Naive thymus-derived CD4-positive, alpha-beta T cell (primary cell): Measurements from ENCODE around the gene BUD31. TPM values are rescaled to one million over a fixed set of nuclear protein-coding genes. Genes with fewer than 3 reads are reported as not detected.

Experiments used
- polyA plus RNA-seq, 2 donors: library from polyadenylated mRNA; unstranded; fragments of 300-500 nt; fragmentation: Illumina TruSeq; gene quantifications; one replicate each; pipeline ENCODE4 v1.2.3, GENCODE V29; 2021
- total RNA-seq, 6 experiments: library from RNA in 5 of 6; stranded (reverse) in 5 of 6; gene quantifications; 1 replicate in 5 of 6; 2 replicates in 1 of 6; pipeline ENCODE4 v1.2.3 and lab custom pipeline; 2021 to 2026

The BUD31 gene
- total and polyA plus RNA-seq, 7 experiments from 2014 or later: 55.2 to 173 (median 134) TPM

Other genes starting within 250 kb of the BUD31 start
- not detected for gene KPNA7, start 200.9 kb upstream of the BUD31 start, total RNA-seq
- gene KPNA7, start 200.9 kb upstream of the BUD31 start, polyA plus RNA-seq: not detected
- not detected for gene MYH16, start 136.1 kb upstream of the BUD31 start, total RNA-seq
- gene MYH16, start 136.1 kb upstream of the BUD31 start, polyA plus RNA-seq: not detected
- gene ARPC1A, start 83.1 kb upstream of the BUD31 start, total RNA-seq: 10 to 100 TPM; 28.1 to 62.5 (median 43.2) TPM
- gene ARPC1A, start 83.1 kb upstream of the BUD31 start, polyA plus RNA-seq: 100 to 1,000 TPM in 1 of 2 donors, 10 to 100 TPM in 1; 55.7 to 101 TPM
- 100 to 1,000 TPM in 4 of 5 experiments, 10 to 100 TPM in 1; 88.1 to 364 (median 141) TPM for gene ARPC1B, start 34.2 kb upstream of the BUD31 start, total RNA-seq
- gene ARPC1B, start 34.2 kb upstream of the BUD31 start, polyA plus RNA-seq: 100 to 1,000 TPM; 379 to 575 TPM
- gene PDAP1, start 372 bp upstream of the BUD31 start, total RNA-seq: 100 to 1,000 TPM in 1 of 5 experiments, 10 to 100 TPM in 4; 42.8 to 104 (median 64.0) TPM
- gene PDAP1, start 372 bp upstream of the BUD31 start, polyA plus RNA-seq: 10 to 100 TPM; 38.4 to 41.2 TPM
- 10 to 100 TPM in 2 of 5 experiments, 1 to 10 TPM in 3; 4.0 to 10.8 (median 8.8) TPM for gene PTCD1, start 29.8 kb downstream of the BUD31 start, total RNA-seq
- 1 to 10 TPM; 3.7 to 4.2 TPM for gene PTCD1, start 29.8 kb downstream of the BUD31 start, polyA plus RNA-seq
- gene CPSF4, start 30.0 kb downstream of the BUD31 start, total RNA-seq: 10 to 100 TPM; 36.3 to 69.4 (median 45.7) TPM
- gene CPSF4, start 30.0 kb downstream of the BUD31 start, polyA plus RNA-seq: 10 to 100 TPM; 22.4 to 28.3 TPM
- 100 to 1,000 TPM in 3 of 5 experiments, 10 to 100 TPM in 2; 77.8 to 349 (median 126) TPM for gene ATP5MF, start 57.2 kb downstream of the BUD31 start, total RNA-seq
- gene ATP5MF, start 57.2 kb downstream of the BUD31 start, polyA plus RNA-seq: 100 to 1,000 TPM; 345 to 406 TPM
- gene ZNF789, start 63.9 kb downstream of the BUD31 start, total RNA-seq: 10 to 100 TPM; 17.4 to 28.0 (median 27.3) TPM
- gene ZNF789, start 63.9 kb downstream of the BUD31 start, polyA plus RNA-seq: 10 to 100 TPM in 1 of 2 donors, 1 to 10 TPM in 1; 9.5 to 10.6 TPM
- 100 to 1,000 TPM in 2 of 5 experiments, 10 to 100 TPM in 3; 55.2 to 199 (median 98.1) TPM for gene ZNF394, start 91.3 kb downstream of the BUD31 start, total RNA-seq
- gene ZNF394, start 91.3 kb downstream of the BUD31 start, polyA plus RNA-seq: 10 to 100 TPM; 68.2 to 93.3 TPM
- 10 to 100 TPM in 1 of 5 experiments, 1 to 10 TPM in 4; 4.7 to 11.0 (median 8.3) TPM for gene ZKSCAN5, start 95.7 kb downstream of the BUD31 start, total RNA-seq
- gene ZKSCAN5, start 95.7 kb downstream of the BUD31 start, polyA plus RNA-seq: 1 to 10 TPM; 4.1 to 8.1 TPM
- gene FAM200A, start 143.1 kb downstream of the BUD31 start, total RNA-seq: 10 to 100 TPM in 2 of 5 experiments, 1 to 10 TPM in 3; 1.9 to 13.6 (median 5.0) TPM
- 1 to 10 TPM; 5.9 to 7.6 TPM for gene FAM200A, start 143.1 kb downstream of the BUD31 start, polyA plus RNA-seq
- 100 to 1,000 TPM; 110 to 165 (median 157) TPM for gene ZNF655, start 149.7 kb downstream of the BUD31 start, total RNA-seq
- gene ZNF655, start 149.7 kb downstream of the BUD31 start, polyA plus RNA-seq: 10 to 100 TPM; 65.8 to 81.7 TPM
- 1 to 10 TPM in 1 of 5 experiments, under 1 TPM in 3, not detected in 1; 0.80 to 1.9 (median 0.90) TPM for gene TMEM225B, start 189.3 kb downstream of the BUD31 start, total RNA-seq
- 1 to 10 TPM in 1 of 2 donors, under 1 TPM in 1; 0.44 to 2.5 TPM for gene TMEM225B, start 189.3 kb downstream of the BUD31 start, polyA plus RNA-seq
- 10 to 100 TPM; 33.9 to 51.6 (median 43.8) TPM for gene ZSCAN25, start 208.0 kb downstream of the BUD31 start, total RNA-seq
- 10 to 100 TPM; 15.5 to 20.6 TPM for gene ZSCAN25, start 208.0 kb downstream of the BUD31 start, polyA plus RNA-seq